AG09309 (cell line): ENCODE results near the gene SYT7.

Experiments
- DNase-seq: peaks from one replicate; pipeline ENCODE4 v3.0.0-alpha.2; 2010; ENCODE audit warnings: low read depth
- H3K4me3 ChIP-seq: 2 replicates; pipeline ENCODE4 v1.5.1; 2011; ENCODE audit warnings: mild to moderate bottlenecking, low read depth, low read length, moderate library complexity; ENCODE audit not compliant: control insufficient read depth
- TF ChIP-seq, protein P1 (sequence below): IDR thresholded peaks from 2 replicates; pipeline ENCODE4 v1.5.1; 2011; ENCODE audit warnings: mild to moderate bottlenecking, low read depth, low read length, inconsistent platforms; ENCODE audit not compliant: insufficient read depth, control insufficient read depth; ENCODE audit errors: missing control alignments

Gene SYT7

DNA sequence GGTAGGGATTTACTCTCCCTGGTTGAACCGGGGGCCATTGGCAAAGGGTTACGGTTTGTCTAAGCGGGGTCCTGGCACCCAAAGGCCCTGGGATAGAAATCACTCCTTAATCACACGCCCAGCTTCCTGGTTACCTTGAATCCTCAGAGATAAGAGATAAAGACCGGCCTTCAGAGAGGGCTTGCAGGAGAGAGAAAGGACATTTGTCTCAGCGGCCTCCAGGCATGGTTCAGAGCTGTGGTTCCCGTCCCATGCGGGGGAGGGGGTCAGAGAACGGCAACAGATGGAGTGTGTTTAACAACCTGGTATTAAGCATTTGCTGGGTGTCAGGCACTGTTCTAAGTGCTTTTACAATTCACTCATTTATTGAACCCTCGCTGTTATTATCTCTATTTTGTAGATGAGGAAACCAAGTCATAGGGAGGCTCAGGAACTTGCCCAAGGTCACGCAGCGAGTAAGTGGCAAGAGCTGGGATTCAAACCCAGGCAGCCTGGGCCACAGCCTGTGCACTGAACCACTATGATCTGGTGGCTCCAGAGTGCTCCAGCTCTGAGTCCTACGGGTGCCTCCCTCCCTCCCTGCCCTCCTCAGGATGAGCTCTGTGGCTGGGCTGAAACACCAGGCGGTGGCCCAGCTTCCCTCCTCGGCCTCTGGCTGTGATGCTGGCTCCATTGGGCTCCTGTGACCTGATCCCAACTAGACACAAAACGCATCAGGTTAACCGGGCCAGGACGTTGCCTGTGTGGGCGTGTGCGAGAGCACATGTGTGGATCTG lies 53.7 kb downstream of the SYT7 start:
- no peak for DNase-seq
- TF ChIP-seq, protein P1, sequence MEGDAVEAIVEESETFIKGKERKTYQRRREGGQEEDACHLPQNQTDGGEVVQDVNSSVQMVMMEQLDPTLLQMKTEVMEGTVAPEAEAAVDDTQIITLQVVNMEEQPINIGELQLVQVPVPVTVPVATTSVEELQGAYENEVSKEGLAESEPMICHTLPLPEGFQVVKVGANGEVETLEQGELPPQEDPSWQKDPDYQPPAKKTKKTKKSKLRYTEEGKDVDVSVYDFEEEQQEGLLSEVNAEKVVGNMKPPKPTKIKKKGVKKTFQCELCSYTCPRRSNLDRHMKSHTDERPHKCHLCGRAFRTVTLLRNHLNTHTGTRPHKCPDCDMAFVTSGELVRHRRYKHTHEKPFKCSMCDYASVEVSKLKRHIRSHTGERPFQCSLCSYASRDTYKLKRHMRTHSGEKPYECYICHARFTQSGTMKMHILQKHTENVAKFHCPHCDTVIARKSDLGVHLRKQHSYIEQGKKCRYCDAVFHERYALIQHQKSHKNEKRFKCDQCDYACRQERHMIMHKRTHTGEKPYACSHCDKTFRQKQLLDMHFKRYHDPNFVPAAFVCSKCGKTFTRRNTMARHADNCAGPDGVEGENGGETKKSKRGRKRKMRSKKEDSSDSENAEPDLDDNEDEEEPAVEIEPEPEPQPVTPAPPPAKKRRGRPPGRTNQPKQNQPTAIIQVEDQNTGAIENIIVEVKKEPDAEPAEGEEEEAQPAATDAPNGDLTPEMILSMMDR, result no peak
- H3K4me3 ChIP-seq, result no peak overlapping the region

DNA sequence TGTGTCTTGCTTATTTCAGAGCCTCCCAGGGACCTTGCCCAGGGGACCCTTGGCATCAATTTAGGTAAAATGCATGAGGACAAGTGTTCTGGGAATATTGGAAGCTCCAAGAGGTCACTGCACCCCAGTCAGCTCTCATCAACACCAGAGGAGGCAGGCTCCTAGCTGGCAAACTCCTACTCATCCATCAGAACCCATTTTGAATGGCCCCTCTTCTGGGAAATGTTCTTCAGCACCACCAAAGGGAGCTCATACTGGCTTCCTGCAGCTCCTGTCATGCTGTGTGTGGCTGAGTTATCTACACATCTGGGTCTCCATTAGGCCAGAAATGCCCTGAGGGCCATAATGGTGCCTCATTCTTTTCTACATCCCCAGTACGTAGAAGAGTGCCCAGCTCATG lies 54.6 kb downstream of the SYT7 start:
- no peak overlapping the region for H3K4me3 ChIP-seq
- no peak for DNase-seq
- TF ChIP-seq, protein P1, result no peak

DNA sequence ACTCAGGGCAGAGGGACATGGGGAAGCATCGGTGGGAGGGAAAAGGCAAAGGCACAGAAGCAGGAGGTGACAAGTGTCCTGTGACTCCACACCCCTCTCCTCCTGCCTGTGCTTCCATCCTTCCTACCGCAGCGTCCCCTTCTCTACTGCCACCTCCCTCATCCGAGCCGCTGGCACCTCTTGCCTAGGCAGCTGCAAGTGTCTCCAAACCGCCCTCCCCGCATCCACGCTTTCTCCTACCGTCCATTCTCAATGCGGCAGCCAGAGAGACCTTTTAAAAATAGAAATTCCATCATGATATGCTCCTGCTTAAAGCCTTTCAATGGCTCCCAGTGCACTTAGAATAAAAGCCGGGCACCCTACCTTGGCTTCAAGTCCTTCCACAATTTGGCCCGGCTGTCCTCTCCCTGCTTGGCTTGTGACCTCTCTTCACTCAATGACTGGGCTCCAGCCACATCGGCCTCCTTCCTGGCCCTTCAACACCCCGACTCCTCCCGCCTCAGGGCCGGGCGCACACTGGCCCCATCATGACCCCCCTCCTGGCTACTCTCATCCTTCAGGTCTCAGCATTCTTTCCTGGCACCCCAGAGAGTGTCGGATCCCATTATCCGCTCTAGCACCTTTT lies 55.8 kb downstream of the SYT7 start:
- no peak for DNase-seq
- TF ChIP-seq, protein P1, result no peak
- no peak overlapping the region for H3K4me3 ChIP-seq

DNA sequence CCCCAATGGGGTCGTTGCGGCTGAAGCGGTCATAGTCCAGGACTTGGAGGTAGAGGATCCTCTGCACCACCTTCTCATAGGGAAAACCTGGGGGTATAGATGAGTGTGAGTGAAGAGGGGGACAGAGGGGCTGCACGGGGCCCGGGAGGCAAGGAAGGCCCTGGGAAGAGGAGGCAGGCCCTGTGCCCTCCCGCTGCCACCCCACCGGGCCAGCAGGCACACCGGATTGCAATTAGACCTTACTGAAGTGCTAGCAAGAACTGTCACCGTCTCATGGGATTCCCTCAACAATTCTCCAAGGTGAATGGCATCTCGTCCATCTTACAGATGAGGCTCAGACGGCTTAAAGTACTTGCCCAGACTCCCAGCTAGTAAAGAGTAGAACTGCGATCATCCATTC lies 56.4 kb downstream of the SYT7 start:
- TF ChIP-seq, protein P1, result no peak
- no peak overlapping the region for H3K4me3 ChIP-seq
- DNase-seq, result no peak

DNA sequence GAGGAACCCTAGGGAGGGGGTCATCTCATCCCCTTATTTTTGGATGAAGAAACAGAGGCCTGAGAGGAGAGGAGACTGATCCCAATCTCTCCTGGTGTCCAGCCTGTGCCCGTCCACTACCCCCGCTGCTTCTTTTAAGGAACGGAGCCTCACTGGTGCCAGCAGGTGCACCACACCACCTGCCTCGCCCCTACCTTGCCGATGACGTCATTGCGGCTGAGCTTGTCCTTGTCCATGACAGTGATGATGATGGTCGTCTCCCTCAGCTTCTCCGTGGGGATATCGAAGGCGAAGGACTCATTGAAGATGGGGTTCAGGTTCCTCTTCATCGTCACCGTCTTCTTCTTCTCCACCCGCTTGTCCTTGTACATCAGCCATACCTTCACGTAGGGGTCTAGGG lies 58.0 kb downstream of the SYT7 start:
- TF ChIP-seq, protein P1, result no peak
- H3K4me3 ChIP-seq, result no peak overlapping the region
- DNase-seq, result no peak

DNA sequence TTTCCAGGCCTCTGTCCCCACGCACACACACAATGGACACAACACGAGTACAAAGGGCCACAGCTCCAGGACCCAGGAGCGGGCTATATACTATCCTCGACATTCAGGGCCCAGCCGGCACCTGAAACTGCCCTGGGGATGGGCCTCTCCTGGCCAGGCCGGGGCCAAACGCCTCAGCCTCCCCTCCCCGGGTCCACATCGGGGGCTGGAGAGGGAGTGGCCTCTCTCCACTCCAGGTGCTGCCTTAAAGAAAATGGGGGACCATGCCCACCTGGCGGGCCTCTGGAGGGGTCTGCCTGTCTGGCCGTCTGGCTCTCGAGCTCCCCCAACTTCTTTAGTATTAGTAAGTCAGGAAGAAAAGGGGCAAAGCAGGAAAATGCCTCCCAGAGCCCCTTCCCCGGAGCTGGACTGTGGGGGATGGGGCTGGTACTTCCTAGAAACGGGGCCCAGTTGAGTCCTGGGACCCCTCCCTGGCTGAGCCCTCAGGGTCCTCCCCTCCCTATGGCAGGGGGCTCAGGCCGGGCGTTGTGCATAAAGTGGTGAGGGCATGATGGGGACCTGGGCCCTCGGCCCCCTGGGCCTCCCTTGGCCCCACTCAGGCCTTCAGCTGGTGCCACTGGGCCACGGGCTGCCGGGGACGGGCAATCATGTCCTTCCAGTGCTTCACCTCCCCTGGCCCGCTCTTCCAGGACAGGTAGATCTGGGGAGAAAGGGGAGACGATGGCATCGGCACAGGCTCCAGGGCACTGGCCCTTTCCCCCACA lies 62.7 kb downstream of the SYT7 start:
- H3K4me3 ChIP-seq, result no peak overlapping the region
- no peak for DNase-seq
- TF ChIP-seq, protein P1, result no peak
